NCI-H2227 (cell line): ENCODE results near the gene RDH8.
"Not testable (repeated sequence)": the region's sequence is repeated elsewhere in the genome, so short reads cannot be mapped to it uniquely, and the experiment has no call there.

Experiments
- DNase-seq: peaks from one replicate; lab custom pipeline; 2025; ENCODE audit not compliant: unreplicated experiment; lab: John Stamatoyannopoulos, UW

Gene RDH8

GRCh38 chr19:10005632-10006334 lies 7.5 kb upstream of the RDH8 start:
- no peak for DNase-seq

- no peak for DNase-seq
These were observed 7.0 kb upstream of the RDH8 start for GRCh38 chr19:10006335-10006708.

GRCh38 chr19:10006752-10007323 lies 6.4 kb upstream of the RDH8 start:
- DNase-seq, result no peak

DNA sequence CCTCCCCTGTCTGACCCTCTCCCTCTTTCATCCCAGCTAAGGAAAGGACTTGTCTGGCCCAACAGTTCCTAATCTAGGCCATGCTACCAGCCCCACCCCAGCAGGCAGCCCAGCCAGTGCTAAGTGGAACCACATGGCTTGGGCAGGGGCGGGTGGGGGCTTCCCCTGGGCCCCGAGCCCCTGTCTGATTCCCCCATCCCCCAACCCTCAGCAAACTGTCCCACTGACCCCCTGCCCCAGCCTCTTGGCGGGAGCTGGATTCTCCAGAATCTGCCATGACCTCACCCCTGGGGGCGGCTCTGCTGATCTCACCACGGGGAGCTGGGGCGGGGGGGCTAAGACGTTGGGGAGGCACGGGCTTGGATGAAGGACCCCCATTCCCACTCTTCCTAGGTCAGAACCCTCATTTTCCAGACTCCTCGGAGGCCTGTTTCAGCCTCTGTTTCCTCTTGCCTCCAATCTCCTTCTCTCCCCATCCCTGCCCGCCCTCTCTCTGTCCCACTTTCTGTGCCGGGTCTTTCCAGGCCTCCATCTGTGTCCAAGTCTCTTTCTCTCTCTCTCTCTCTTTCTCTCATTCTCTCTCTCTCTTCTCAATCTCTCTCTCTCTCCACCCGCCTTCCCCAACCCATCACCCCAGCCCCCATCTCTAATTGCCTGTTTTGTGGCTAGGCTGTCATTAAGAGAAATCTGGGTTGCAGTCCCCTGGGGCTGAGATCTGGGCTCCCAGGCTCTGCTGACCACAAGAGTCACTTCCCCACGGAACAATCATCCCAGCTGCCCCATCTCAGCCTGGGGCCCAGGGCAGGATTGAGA lies 5.7 kb upstream of the RDH8 start:
- no peak for DNase-seq

GRCh38 chr19:10008184-10008765 lies 5.0 kb upstream of the RDH8 start:
- no peak for DNase-seq

GRCh38 chr19:10009714-10010224 lies 3.5 kb upstream of the RDH8 start:
- DNase-seq, result no peak

- DNase-seq, result no peak
These were observed 3.0 kb upstream of the RDH8 start, which contains the start of gene COL5A3 for GRCh38 chr19:10010247-10010691. TSS of gene COL5A3 (minus strand) at chr19:10010504. CDS start at chr19:10010385, 119 bp downstream.

DNA sequence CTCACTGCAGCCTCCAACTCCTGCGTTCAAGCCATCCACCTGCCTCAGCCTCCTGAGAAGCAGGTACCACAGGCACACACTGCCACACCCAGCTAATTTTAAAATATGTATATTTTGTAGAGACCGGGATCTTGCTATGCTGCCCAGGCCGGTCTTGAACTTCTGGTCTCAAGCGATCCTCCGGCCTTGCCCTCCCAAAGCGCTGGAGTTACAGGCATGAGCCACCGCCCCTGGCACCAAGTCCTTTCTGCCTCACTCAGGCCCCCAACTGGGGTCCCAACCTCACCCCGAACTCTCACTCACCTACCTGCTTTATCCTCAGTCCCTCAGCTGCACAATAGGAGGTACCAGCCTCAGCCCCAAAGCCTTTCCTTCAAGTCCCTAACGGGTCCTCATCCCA lies 2.3 kb upstream of the RDH8 start:
- no peak for DNase-seq

DNA sequence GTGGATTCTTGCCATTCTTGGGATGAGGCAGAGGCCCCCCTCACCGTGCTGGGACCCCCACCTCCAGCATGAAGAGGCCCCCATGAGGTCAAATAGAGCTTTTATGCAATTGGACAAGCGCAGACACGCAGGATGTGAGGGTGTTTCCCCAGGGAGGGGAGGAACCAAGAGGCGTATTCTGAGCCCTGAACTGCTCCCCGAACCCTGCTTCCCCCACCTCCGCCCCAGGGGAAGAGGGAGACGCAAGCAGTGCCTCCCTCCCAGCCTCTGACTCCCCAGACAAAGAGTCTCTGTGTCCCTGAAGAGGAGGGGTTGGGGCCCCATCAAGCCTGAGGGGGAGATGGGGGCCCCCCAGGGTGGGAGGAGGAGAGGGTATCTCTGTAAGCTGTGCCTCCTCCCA lies 1.3 kb upstream of the RDH8 start:
- DNase-seq, result no peak

DNA sequence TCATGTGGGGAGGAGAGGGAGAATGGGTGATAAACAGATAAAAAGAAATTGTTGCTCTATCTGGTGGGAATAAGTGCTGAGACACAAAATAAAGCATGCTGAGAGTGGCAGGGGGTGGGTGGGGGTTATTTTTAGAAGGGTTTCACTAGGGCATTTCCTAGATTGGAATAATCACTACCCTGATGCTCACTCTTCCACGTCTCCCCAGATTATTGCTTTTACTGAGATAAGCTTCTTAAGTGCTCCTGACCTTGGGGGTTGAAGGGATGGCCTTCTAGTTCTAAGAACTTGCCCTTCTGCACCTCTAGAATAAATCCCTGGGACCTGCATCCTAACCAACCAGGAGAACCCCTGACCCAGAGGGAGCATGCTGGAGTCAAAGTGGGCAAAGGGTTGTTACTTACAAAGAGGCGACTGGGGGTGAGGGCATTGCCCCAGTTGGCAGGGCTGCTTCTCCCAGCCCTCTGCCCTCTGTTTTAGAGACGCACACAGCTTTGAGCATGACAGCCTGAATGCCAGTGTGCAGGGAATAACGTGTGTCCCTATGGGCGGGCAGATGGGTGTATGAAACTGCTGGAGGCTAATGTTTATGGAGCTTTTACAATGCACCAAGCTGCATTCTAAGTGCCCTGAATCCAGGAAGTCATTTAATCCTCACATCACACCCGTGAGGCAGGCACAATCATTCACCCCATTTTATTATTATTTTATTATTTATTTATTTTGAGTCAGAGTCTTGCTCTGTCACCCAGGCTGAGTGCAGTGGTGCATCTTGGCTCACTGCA lies 743 bp downstream of the RDH8 start:
- peak; percentile 7 for DNase-seq

- no peak for DNase-seq
These were observed 5.0 kb downstream of the RDH8 start for GRCh38 chr19:10018263-10018662.

DNA sequence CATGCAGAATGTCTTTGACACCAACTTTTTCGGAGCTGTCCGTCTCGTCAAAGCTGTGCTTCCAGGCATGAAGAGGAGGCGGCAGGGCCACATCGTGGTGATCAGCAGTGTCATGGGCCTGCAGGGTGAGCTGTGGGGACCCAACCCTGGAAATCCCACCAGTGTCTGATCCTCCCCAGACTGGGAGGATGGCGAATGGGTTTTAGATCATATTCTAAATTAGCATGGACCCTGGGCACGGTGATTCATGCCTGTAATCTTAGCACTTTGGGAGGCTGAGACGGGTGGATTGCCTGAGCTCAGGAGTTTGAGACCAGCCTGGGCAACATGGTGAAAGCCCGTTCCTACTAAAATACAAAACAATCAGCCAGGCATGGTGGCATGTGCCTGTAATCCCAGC lies 5.5 kb downstream of the RDH8 start:
- DNase-seq, result no peak

GRCh38 chr19:10019246-10019645 lies 6.0 kb downstream of the RDH8 start:
- DNase-seq, result no peak

GRCh38 chr19:10020851-10021250 lies 7.6 kb downstream of the RDH8 start:
- no peak for DNase-seq

- no peak for DNase-seq
These were observed 8.2 kb downstream of the RDH8 start for GRCh38 chr19:10021446-10021845.

DNA sequence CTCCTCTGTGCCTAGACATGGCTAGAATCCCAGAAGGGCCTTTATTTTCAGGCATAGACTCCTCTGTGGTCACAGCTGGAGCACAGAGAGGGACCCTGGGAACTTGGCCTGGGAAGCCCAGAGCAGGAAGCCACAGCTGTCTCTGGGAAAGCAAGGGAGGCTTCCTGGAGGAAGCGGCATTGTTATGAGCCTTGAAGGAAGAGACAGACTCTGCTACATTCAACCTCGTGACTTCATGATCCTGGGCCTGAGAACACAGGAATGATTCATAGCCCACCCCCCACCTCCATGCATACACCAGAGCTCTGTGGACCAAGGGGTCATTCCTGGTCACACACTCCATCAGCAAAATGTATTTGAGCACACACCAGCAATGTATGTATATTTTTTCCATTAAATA lies 8.6 kb downstream of the RDH8 start:
- DNase-seq, result no peak

DNA sequence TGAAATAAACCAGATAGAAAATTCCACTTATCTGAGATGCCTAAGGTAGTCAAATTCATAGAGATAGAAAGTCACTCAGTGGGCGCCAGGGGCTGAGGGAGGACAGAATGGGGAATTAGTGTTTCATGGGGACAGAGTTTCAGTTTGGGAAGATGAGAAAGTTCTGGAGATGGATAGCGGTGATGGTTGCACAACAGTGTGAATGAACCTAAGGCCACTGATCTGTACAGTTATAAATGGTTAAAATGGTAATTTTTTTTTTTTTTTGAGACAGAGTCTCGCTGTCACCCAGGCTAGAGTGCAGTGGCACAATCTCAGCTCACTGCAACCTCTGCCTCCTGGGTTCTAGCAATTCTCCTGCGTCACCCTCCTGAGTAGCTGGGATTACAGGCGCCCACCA lies 9.8 kb downstream of the RDH8 start:
- not testable (repeated sequence) for DNase-seq

DNA sequence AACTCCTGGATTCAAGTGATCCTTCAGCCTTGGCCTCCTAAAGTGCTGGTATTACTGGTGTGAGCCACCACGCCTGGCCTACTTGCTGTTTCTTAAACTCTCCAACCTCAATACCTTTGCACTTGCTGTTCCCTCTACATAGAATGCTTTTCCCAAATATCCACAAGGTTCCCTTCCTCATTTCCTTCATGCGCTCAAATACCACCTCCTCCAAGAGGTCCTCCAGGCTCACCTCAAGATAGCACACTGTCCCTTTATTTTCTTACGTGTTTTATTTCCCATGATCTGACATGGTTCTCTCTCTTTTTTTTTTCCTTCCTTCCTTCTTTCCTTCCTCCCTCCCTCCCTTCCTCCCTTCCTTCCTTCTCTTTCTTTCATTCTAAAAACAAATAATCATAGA lies 13.5 kb downstream of the RDH8 start:
- no peak for DNase-seq

GRCh38 chr19:10027158-10027997 lies 14.1 kb downstream of the RDH8 start:
- DNase-seq, result peak; percentile 91

DNA sequence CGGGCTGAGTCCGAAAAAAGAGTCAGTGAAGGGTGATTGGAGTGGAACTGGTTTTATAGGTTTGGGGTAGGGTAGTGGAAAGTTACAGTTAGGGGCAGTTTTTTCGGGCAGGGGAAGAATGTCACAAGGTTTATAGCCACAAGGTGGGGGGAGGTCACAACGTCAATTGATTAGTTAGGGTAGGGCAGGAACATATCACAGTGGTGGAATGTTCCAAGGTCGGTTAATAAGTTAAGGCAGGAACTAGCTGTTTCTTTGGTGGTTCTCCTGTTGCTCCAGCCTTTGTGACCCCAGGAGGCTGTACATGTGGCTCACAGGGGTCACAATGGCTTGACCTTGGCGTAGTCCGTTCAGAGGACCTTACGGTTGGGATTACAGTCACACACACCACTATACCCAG lies 20.3 kb downstream of the RDH8 start:
- no peak for DNase-seq
